CD4-positive, alpha-beta T cell treated with Interleukin-1 beta for 1 hour (primary cell): ENCODE results near the gene PRDM4.
A peak's percentile ranks its signal among the peaks of the same experiment; 100 is the strongest.

Source experiments
- DNase-seq, 2 donors: peaks; one replicate each; pipeline ENCODE4 v3.0.0-alpha.2; 2020 to 2022

The PRDM4 gene

GRCh38 chr12:107760809-107761501, at the start of gene PRDM4:
PRDM4 (minus strand) TSS chr12:107761137; CDS start chr12:107760515, 622 bp downstream.
- peak; percentile 93 to 95 for DNase-seq

GRCh38 chr12:107807471-107808150, 46.7 kb upstream of the PRDM4 start:
- no peak for DNase-seq

- DNase-seq = no peak
Measured at GRCh38 chr12:107805488-107806180, 44.7 kb upstream of the PRDM4 start.

GRCh38 chr12:107803092-107803491, 42.2 kb upstream of the PRDM4 start:
- DNase-seq = no peak

GRCh38 chr12:107801150-107801549, 40.2 kb upstream of the PRDM4 start:
- no peak for DNase-seq

GRCh38 chr12:107798580-107798979, 37.6 kb upstream of the PRDM4 start:
- no peak for DNase-seq

GRCh38 chr12:107794451-107794850, 33.5 kb upstream of the PRDM4 start:
- no peak for DNase-seq

- DNase-seq = no peak
Measured at GRCh38 chr12:107791465-107792089, 30.6 kb upstream of the PRDM4 start.

GRCh38 chr12:107788690-107789458, 27.9 kb upstream of the PRDM4 start:
- DNase-seq = no peak

- DNase-seq = no peak
Measured at GRCh38 chr12:107788281-107788680, 27.3 kb upstream of the PRDM4 start.

- no peak for DNase-seq
Measured at GRCh38 chr12:107783406-107784376, 22.8 kb upstream of the PRDM4 start.

- no peak for DNase-seq
Measured at GRCh38 chr12:107782067-107782466, 21.1 kb upstream of the PRDM4 start.

- DNase-seq = no peak
Measured at GRCh38 chr12:107780298-107780697, 19.4 kb upstream of the PRDM4 start.

- no peak for DNase-seq
Measured at GRCh38 chr12:107779077-107779831, 18.3 kb upstream of the PRDM4 start.

GRCh38 chr12:107778383-107779025, 17.6 kb upstream of the PRDM4 start:
- no peak for DNase-seq

GRCh38 chr12:107776171-107776570, 15.2 kb upstream of the PRDM4 start:
- no peak for DNase-seq

- peak in 1 of 2 donors; percentile 3 for DNase-seq
Measured at GRCh38 chr12:107775093-107775721, 14.3 kb upstream of the PRDM4 start.

- no peak for DNase-seq
Measured at GRCh38 chr12:107774349-107775029, 13.6 kb upstream of the PRDM4 start, which contains the start of gene ASCL4. ASCL4 (plus strand) TSS chr12:107774704; CDS start chr12:107775219, 515 bp downstream.

- DNase-seq = no peak
Measured at GRCh38 chr12:107767466-107767865, 6.5 kb upstream of the PRDM4 start.
